Keratinocyte (primary cell): ENCODE measurements around the gene HOXC12.

Source experiments
- EZH2 ChIP-seq: IDR thresholded peaks from one replicate; pipeline ENCODE4 v1.6.1; 2012; ENCODE audit warnings: inconsistent platforms, mild to moderate bottlenecking, low read length, moderate library complexity
- TF ChIP-seq, protein P1 (sequence below), 3 experiments: IDR thresholded peaks in 1 of 3; conservative IDR thresholded peaks in 1 of 3; optimal IDR thresholded peaks in 1 of 3; 2 replicates in 2 of 3; 3 replicates in 1 of 3; pipeline versions ENCODE3 to v1.5.1; 2011; ENCODE audit warnings: low read length in 3 of 3, mild to moderate bottlenecking in 3 of 3, moderate library complexity in 2 of 3, control low read depth in 1 of 3, inconsistent platforms in 1 of 3; ENCODE audit not compliant: insufficient read depth in 2 of 3; ENCODE audit errors: extremely low read depth in 1 of 3

DNA sequence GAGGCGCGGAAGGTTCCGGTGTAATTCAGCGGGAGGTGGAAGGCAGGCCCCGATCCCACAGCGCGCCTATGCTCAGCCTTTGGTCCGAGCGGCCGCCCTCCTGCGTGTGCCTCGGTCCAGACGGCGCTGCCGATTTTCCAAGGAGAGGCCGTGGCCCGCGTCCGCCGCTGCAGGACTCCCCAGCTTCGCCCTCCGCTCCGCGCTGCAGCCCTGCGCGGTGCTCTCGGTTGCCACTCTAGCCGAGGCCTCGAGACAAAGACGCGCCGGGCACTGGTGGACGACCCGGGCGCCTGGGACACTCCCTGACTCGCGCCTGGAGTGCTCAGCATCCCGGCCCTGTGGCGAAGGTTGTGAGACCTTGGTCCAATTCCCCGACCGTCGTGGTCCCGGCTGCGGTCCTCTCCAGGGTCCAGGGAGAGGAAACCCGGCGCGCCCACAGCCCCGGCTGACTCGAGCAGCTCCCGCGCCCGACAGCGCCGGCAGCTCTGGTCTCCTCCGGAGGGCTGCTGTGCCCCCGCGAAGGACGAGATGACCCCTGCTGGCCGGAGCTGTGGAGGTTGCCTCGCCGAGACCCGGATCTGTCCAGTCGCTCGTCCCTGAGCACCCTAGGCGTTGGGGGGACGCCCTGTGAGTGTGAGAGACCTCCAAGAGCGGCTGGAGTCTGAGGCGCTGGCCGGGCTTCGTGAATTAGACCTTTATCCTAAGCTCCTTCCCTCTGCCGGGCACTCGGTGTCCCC, 6.5 kb downstream of the HOXC12 start:
- no peak for TF ChIP-seq EZH2
- TF ChIP-seq, protein P1, sequence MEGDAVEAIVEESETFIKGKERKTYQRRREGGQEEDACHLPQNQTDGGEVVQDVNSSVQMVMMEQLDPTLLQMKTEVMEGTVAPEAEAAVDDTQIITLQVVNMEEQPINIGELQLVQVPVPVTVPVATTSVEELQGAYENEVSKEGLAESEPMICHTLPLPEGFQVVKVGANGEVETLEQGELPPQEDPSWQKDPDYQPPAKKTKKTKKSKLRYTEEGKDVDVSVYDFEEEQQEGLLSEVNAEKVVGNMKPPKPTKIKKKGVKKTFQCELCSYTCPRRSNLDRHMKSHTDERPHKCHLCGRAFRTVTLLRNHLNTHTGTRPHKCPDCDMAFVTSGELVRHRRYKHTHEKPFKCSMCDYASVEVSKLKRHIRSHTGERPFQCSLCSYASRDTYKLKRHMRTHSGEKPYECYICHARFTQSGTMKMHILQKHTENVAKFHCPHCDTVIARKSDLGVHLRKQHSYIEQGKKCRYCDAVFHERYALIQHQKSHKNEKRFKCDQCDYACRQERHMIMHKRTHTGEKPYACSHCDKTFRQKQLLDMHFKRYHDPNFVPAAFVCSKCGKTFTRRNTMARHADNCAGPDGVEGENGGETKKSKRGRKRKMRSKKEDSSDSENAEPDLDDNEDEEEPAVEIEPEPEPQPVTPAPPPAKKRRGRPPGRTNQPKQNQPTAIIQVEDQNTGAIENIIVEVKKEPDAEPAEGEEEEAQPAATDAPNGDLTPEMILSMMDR (optimal IDR thresholded peaks at IDR 0.05 in 1 of 3, IDR thresholded peaks at IDR 0.05 in 1 of 3, conservative IDR thresholded peaks at IDR 0.05 in 1 of 3; ENCODE audit: extremely low read depth in 1 of 3, insufficient read depth in 2 of 3, low read length in 3 of 3): no peak
